Measurements from ENCODE around the gene HOXB7.

DNA sequence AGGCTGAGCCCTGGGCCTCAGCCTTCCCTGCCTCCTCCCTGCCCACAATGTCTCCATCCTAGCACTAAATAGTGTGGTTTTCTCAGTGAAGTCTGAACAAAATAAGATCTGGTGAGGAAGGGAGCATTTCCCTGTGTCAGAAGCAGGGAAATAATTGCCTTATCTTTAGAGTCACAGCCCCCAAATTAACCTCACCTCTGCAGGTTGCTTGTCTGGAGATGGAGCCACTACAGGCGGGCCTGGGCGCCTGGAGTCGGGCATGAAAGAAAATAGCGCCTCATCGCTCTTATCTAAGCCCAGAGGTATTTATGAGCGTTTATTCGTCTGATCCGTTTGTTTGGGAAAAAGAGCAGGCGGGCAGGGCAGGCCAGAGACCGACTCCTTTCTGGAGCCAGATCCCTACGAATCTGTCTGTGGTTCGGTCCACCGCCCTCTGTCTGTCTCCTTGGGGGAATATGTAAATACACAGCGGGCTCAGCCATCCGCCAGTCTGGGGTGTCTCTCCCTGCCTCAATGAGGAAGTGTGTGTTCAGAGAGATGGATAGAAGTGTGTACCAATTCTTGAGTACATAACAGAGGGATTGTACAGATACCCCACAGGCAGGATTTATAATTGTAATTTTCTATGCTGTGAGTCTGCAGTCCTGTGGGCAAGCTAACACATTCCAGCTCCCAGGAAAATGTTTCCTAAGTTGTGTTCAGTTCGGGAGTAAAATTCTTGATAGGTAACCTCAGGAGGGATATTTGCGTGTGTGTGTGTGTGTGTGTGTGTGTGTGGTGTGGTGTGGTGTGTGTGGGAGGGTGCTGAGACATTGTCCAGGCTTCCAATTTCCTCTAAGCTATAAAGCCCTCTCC is 10.3 kb downstream of the HOXB7 start:
- TF ChIP-seq, protein P1, sequence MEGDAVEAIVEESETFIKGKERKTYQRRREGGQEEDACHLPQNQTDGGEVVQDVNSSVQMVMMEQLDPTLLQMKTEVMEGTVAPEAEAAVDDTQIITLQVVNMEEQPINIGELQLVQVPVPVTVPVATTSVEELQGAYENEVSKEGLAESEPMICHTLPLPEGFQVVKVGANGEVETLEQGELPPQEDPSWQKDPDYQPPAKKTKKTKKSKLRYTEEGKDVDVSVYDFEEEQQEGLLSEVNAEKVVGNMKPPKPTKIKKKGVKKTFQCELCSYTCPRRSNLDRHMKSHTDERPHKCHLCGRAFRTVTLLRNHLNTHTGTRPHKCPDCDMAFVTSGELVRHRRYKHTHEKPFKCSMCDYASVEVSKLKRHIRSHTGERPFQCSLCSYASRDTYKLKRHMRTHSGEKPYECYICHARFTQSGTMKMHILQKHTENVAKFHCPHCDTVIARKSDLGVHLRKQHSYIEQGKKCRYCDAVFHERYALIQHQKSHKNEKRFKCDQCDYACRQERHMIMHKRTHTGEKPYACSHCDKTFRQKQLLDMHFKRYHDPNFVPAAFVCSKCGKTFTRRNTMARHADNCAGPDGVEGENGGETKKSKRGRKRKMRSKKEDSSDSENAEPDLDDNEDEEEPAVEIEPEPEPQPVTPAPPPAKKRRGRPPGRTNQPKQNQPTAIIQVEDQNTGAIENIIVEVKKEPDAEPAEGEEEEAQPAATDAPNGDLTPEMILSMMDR (IDR thresholded peaks at IDR 0.05) = no peak
- TF ChIP-seq POLR2A (IDR thresholded peaks at IDR 0.05) = no peak
